ENCODE data around the gene PIP5K1C. TPM values are rescaled to one million over a fixed set of nuclear protein-coding genes. Genes with fewer than 3 reads are reported as not detected.
A peak's percentile ranks its signal among the peaks of the same experiment; 100 is the strongest.

Gene PIP5K1C
- total and polyA plus RNA-seq, 9 of the 15 experiments (the other 6 are each of a cell fraction or from before 2014, with no cell fraction given), result 0.38 to 22.1 (median 4.1) TPM

GRCh38 chr19:3610745-3611717 lies 89.2 kb downstream of the PIP5K1C start:
- TF ChIP-seq GMEB1 (CRISPR knock-in tag; IDR thresholded peaks at IDR 0.05) (no peak), FOS (IDR thresholded peaks at IDR 0.05; ENCODE audit: extremely low read depth, insufficient read length) (no peak), MYBL2 (IDR thresholded peaks at IDR 0.05; ENCODE audit: low read depth) (no peak), MYBL2 (CRISPR knock-in tag; IDR thresholded peaks at IDR 0.05; ENCODE audit: borderline replicate concordance) (no peak), RBFOX2 (IDR thresholded peaks at IDR 0.05; ENCODE audit: low read depth, low read length) (0 out of 2 replicates have a peak, but pooled peaks have one; percentile 11), MAFK (IDR thresholded peaks at IDR 0.05; ENCODE audit: low read length) (no peak), HNRNPL (IDR thresholded peaks at IDR 0.05; ENCODE audit: low read depth, low read length) (peak; percentile 73), CTCF (IDR thresholded peaks at IDR 0.05 in 2 of 3, conservative IDR thresholded peaks at IDR 0.05 in 1 of 3; ENCODE audit: insufficient read depth in 2 of 3, low read depth in 1 of 3, low read length in 3 of 3) (no peak), ZBTB7A (IDR thresholded peaks at IDR 0.05; ENCODE audit: borderline replicate concordance, control insufficient read depth, low read depth, low read length) (0 out of 2 replicates have a peak, but pooled peaks have one; percentile 33), ZNF408 (CRISPR knock-in tag; IDR thresholded peaks at IDR 0.05; ENCODE audit: low read depth) (no peak), RFX5 (IDR thresholded peaks at IDR 0.05; ENCODE audit: low read depth, low read length) (no peak), PCBP1 (IDR thresholded peaks at IDR 0.05; ENCODE audit: low read depth, low read length, poor library complexity, severe bottlenecking) (peak; percentile 18), POLR2G (IDR thresholded peaks at IDR 0.05; ENCODE audit: low read depth, low read length) (0 out of 2 replicates have a peak, but pooled peaks have one; percentile 60)
- Histone ChIP-seq H3K9me3 (replicated peaks; ENCODE audit: control insufficient read depth, insufficient read depth, low read depth, low read length) (no peaks in the 10 kb centered on the region; the same call in 1 of the 2 replicates), H3K4me2 (ENCODE audit: insufficient read depth, low read length) (no peak overlapping the region), H3K36me3 (ENCODE audit: control insufficient read depth, insufficient read depth, low read length) (peaks cover 62% of the 10 kb centered on the region), H4K20me1 (replicated peaks; ENCODE audit: control insufficient read depth, insufficient read depth, low read length) (no peaks in the 10 kb centered on the region), H3K9ac (ENCODE audit: insufficient read depth in 1 of 2, low read depth in 2 of 2, low read length in 2 of 2) (no peak overlapping the region), H2AFZ (ENCODE audit: low read depth, low read length) (no peak overlapping the region), H3K9me1 (ENCODE audit: control insufficient read depth, insufficient read depth, low read length) (no peaks in the 10 kb centered on the region), H3K79me2 (ENCODE audit: control insufficient read depth, insufficient read depth, low read length) (peaks cover 27% of the 10 kb centered on the region), H3K4me1 (replicated peaks in 1 of 2; ENCODE audit: control insufficient read depth in 2 of 2, insufficient read depth in 2 of 2, low read length in 2 of 2) (peaks cover 34 to 98% of the 10 kb centered on the region in 2 experiments), H3K27me3 (ENCODE audit: control insufficient read depth in 2 of 2, insufficient read depth in 2 of 2, low read length in 2 of 2) (no peaks in the 10 kb centered on the region), H3K4me3 (no peak overlapping the region), H3K27ac (ENCODE audit: extremely low read depth, low read depth, low read length) (no peak overlapping the region; the same call in 2 of the 3 replicates)
- DNase-seq (ENCODE audit: extremely low read depth in 1 of 4, low spot score in 3 of 4), result no peak
- BruUV-seq (replicated peaks), result no TSS peak
- POLR2A ChIA-PET, result no interaction called here
- ATAC-seq, result no peak
- WGBS (ENCODE audit: insufficient coverage, low coverage, missing lambda C conversion rate), result 92% methylated on average over 33 of the region's 41 CpGs
- intact Hi-C loops (cut with micrococcal nuclease), result no loop called here
- no peak for FAIRE-seq
- CTCF ChIA-PET (ENCODE audit: low intra/inter-chr PET ratio), result no interaction called here
- in situ Hi-C loops (cut with MboI), result no loop called here
